Uterus (tissue), 4 donors: ENCODE data around the gene ITPKC. TPM values are rescaled to one million over a fixed set of nuclear protein-coding genes. Genes with fewer than 3 reads are reported as not detected.
A peak's percentile ranks its signal among the peaks of the same experiment; 100 is the strongest.

ENCODE experiments used
- DNase-seq, 2 donors: peaks; one replicate each; pipeline ENCODE4 v3.0.0-alpha.2; 2019 to 2020
- H3K27ac ChIP-seq, 2 donors: fragments of 200-600 bp; sonication (generic); 1 replicate in 1 of 2; 2 replicates in 1 of 2; pipeline ENCODE4 v1.5.1; 2016 to 2018
- H3K27me3 ChIP-seq, 2 donors: fragments of 200-600 bp; sonication (generic); one replicate each; pipeline ENCODE4 v1.5.1; 2018 to 2019; ENCODE audit warnings: control low read depth in 1 of 2
- H3K36me3 ChIP-seq, 2 donors: fragments of 200-600 bp; sonication (generic); one replicate each; pipeline ENCODE4 v1.5.1; 2019; ENCODE audit warnings: control low read depth in 1 of 2
- H3K4me1 ChIP-seq, 2 donors: fragments of 200-600 bp; sonication (generic); one replicate each; pipeline ENCODE4 v1.5.1; 2018 to 2019; ENCODE audit warnings: control low read depth in 1 of 2
- H3K4me3 ChIP-seq, 2 donors: fragments of 200-600 bp; sonication (generic); 1 replicate in 1 of 2; 2 replicates in 1 of 2; pipeline ENCODE4 v1.5.1; 2018 to 2019; ENCODE audit warnings: mild to moderate bottlenecking in 1 of 2
- H3K9me3 ChIP-seq, 2 donors: fragments of 200-600 bp; sonication (generic); one replicate each; pipeline ENCODE4 v1.5.1; 2019; ENCODE audit warnings: control low read depth in 1 of 2
- POLR2A ChIP-seq, 2 donors: fragments of 450-650 bp; IDR thresholded peaks; one replicate each; pipeline ENCODE4 v1.6.1; 2016; ENCODE audit warnings: antibody characterized with exemption in 2 of 2, mild to moderate bottlenecking in 1 of 2, moderate library complexity in 1 of 2
- intact Hi-C: fragments of 100-400 bp; cut with DNase I; formaldehyde crosslinking; loops from one replicate; pipeline ENCODE4 v1.15.1; 2023; ENCODE audit warnings: low total_unique reads
- total RNA-seq, 4 donors: library from RNA; depleted of rRNA in 3 of 4; stranded (reverse); fragments of >200 nt in 3 of 4; gene quantifications; one replicate each; pipeline versions ENCODE4 v1.1.0 to v1.2.4, GENCODE V29; 2014 to 2023
- TF ChIP-seq, protein P1 (sequence below), 4 experiments: fragments of 200-600 bp in 2 of 4; fragments of 450-650 bp in 2 of 4; sonication (generic) in 2 of 4; IDR thresholded peaks; one replicate each; pipeline ENCODE4 v1.5.1; 2016 to 2019; ENCODE audit warnings: antibody characterized with exemption in 4 of 4, mild to moderate bottlenecking in 2 of 4, moderate library complexity in 1 of 4
- donor health status: DM: yes; HTN: yes; CAD: no.

The ITPKC gene
- total RNA-seq, 4 donors from 2014 or later = 14.4 to 41.5 (median 22.8) TPM

DNA sequence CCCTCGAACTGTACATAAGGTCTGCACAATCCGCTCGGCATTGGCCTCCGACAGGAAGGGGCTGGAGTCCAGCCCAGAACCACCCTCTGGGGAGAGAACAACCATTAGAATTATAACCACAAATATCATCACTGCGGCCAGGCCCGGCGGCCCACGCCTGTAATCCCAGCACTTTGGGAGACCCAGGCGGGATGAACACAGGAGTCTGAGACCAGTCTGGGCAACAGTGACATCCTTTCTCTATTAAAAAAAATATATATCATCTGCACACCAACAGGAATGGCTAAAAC is 11.6 kb upstream of the ITPKC start:
- TF ChIP-seq POLR2A (IDR thresholded peaks at IDR 0.05) = no peak
- Histone ChIP-seq H3K27me3 (no peaks in the 10 kb centered on the region), H3K9me3 (no peaks in the 10 kb centered on the region), H3K36me3 (no peaks in the 10 kb centered on the region), H3K4me3 (no peak overlapping the region), H3K4me1 (no peaks in the 10 kb centered on the region), H3K27ac (no peak overlapping the region)
- intact Hi-C loops = no loop called here
- DNase-seq = peak in 1 of 2 donors; percentile 46

GRCh38 chr19:40705950-40706619 is 10.8 kb upstream of the ITPKC start:
- H3K27ac ChIP-seq = no peak overlapping the region
- H3K4me3 ChIP-seq = no peak overlapping the region
- intact Hi-C loops = no loop called here
- no peak for DNase-seq
- no peaks in the 10 kb centered on the region for H3K9me3 ChIP-seq
- H3K4me1 ChIP-seq = no peaks in the 10 kb centered on the region
- H3K27me3 ChIP-seq = no peaks in the 10 kb centered on the region
- H3K36me3 ChIP-seq = no peaks in the 10 kb centered on the region
- TF ChIP-seq POLR2A (IDR thresholded peaks at IDR 0.05) = no peak
- TF ChIP-seq, protein P1, sequence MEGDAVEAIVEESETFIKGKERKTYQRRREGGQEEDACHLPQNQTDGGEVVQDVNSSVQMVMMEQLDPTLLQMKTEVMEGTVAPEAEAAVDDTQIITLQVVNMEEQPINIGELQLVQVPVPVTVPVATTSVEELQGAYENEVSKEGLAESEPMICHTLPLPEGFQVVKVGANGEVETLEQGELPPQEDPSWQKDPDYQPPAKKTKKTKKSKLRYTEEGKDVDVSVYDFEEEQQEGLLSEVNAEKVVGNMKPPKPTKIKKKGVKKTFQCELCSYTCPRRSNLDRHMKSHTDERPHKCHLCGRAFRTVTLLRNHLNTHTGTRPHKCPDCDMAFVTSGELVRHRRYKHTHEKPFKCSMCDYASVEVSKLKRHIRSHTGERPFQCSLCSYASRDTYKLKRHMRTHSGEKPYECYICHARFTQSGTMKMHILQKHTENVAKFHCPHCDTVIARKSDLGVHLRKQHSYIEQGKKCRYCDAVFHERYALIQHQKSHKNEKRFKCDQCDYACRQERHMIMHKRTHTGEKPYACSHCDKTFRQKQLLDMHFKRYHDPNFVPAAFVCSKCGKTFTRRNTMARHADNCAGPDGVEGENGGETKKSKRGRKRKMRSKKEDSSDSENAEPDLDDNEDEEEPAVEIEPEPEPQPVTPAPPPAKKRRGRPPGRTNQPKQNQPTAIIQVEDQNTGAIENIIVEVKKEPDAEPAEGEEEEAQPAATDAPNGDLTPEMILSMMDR (IDR thresholded peaks at IDR 0.05) = no peak

- Histone ChIP-seq H3K4me3 (no peak overlapping the region), H3K27me3 (no peaks in the 10 kb centered on the region), H3K36me3 (no peaks in the 10 kb centered on the region), H3K4me1 (no peaks in the 10 kb centered on the region), H3K27ac (no peak overlapping the region), H3K9me3 (no peaks in the 10 kb centered on the region)
- DNase-seq = no peak
- no peak for TF ChIP-seq POLR2A (IDR thresholded peaks at IDR 0.05)
- TF ChIP-seq, protein P1 (IDR thresholded peaks at IDR 0.05) = no peak
- intact Hi-C loops = no loop called here
Measured at GRCh38 chr19:40707615-40708014, 9.3 kb upstream of the ITPKC start.

DNA sequence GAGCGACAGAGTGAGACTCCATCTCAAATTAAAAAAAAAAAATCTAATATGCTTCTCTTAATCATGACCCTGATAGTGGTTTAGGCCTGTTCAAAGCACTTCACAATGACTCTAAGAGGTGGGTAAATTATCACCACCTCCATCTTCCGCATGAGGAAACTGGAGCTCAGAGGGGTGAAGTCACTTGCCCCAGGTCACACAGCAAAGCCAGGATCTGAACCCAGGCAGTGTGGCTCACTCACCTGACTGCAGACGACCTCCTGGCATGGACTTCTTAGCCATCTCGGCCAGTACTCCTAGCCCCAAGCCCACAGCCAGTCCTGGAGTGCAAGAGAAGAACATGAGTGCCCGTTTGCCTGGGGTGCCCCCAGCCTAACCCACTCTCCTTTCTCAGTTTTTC is 7.1 kb upstream of the ITPKC start:
- Histone ChIP-seq H3K9me3 (no peaks in the 10 kb centered on the region), H3K27me3 (no peaks in the 10 kb centered on the region), H3K4me1 (no peaks in the 10 kb centered on the region), H3K4me3 (no peak overlapping the region), H3K27ac (no peak overlapping the region), H3K36me3 (no peaks in the 10 kb centered on the region)
- no peak for DNase-seq
- no peak for TF ChIP-seq POLR2A (IDR thresholded peaks at IDR 0.05)
- TF ChIP-seq, protein P1 (IDR thresholded peaks at IDR 0.05) = no peak
- intact Hi-C loops = no loop called here

- Histone ChIP-seq H3K27ac (peak overlapping the region; percentile 98 to 99), H3K4me3 (no peak overlapping the region), H3K9me3 (no peaks in the 10 kb centered on the region), H3K4me1 (no peaks in the 10 kb centered on the region), H3K36me3 (no peaks in the 10 kb centered on the region), H3K27me3 (no peaks in the 10 kb centered on the region)
- intact Hi-C loops = no loop called here
- no peak for TF ChIP-seq POLR2A (IDR thresholded peaks at IDR 0.05)
- TF ChIP-seq, protein P1 (IDR thresholded peaks at IDR 0.05) = no peak
- DNase-seq = no peak
Measured at GRCh38 chr19:40713939-40714338, 3.0 kb upstream of the ITPKC start.
